Endothelial cell of umbilical vein (primary cell): Measurements from ENCODE around the gene RASSF5. TPM values are rescaled to one million over a fixed set of nuclear protein-coding genes. Genes with fewer than 3 reads are reported as not detected.
"Not testable (repeated sequence)": the region's sequence is repeated elsewhere in the genome, so short reads cannot be mapped to it uniquely, and the experiment has no call there.

Experiments
- BruUV-seq: library from RNA; stranded (reverse); fragments of 400-500 nt; replicated peaks from 2 replicates; lab custom pipeline; 2021; lab: Mats Ljungman, UMichigan
- CTCF ChIA-PET: fragments of 300-600, 350-600 bp; sonication (Branson Sonifier 250); formaldehyde crosslinking; loops from one replicate; lab custom pipeline; 2021; ENCODE audit warnings: antibody characterized with exemption, inconsistent platforms; lab: Charles Lee
- POLR2A ChIA-PET: fragments of 300-600, 350-600 bp; sonication (Branson Sonifier 250); formaldehyde crosslinking; loops from one replicate; lab custom pipeline; 2021; ENCODE audit warnings: antibody characterized with exemption, inconsistent platforms; lab: Charles Lee
- DNase-seq: peaks from one replicate; pipeline ENCODE4 v3.0.0-alpha.2; 2011; ENCODE audit warnings: low read depth, low spot score
- FAIRE-seq: peaks from 2 replicates; lab custom pipeline; 2011; peaks lifted over from hg19 to GRCh38; lab: Jason Lieb, UNC
- H2AFZ ChIP-seq: 2 replicates; pipeline ENCODE4 v1.6.0; 2012; ENCODE audit warnings: low read depth, low read length, control low read depth, inconsistent platforms
- H3K27ac ChIP-seq: 2 replicates; pipeline ENCODE4 v1.5.1; 2011; ENCODE audit warnings: low read depth, mild to moderate bottlenecking, control low read depth, low read length, moderate library complexity; ENCODE audit not compliant: insufficient read depth
- H3K27me3 ChIP-seq, 2 experiments: 2 replicates each; pipeline versions ENCODE4 v1.6.0 to v1.6.1; 2011; ENCODE audit warnings: low read length in 2 of 2, mixed read lengths in 1 of 2; ENCODE audit not compliant: control insufficient read depth in 2 of 2, insufficient read depth in 2 of 2
- H3K36me3 ChIP-seq, 2 experiments: 2 replicates in 1 of 2; 3 replicates in 1 of 2; pipeline ENCODE4 v1.5.1; 2011; ENCODE audit warnings: low read length in 2 of 2, mild to moderate bottlenecking in 1 of 2, moderate library complexity in 1 of 2; ENCODE audit not compliant: control insufficient read depth in 2 of 2, insufficient read depth in 2 of 2; ENCODE audit errors: extremely low read depth in 1 of 2
- H3K4me1 ChIP-seq: 3 replicates; pipeline ENCODE4 v1.5.1; 2011; ENCODE audit warnings: mild to moderate bottlenecking, low read length; ENCODE audit not compliant: control insufficient read depth, insufficient read depth; ENCODE audit errors: extremely low read depth
- H3K4me2 ChIP-seq: 2 replicates; pipeline ENCODE4 v1.6.1; 2011; ENCODE audit warnings: low read length, control low read depth, mixed read lengths; ENCODE audit not compliant: insufficient read depth
- H3K4me3 ChIP-seq, 3 experiments: fragments of 200-600 bp in 1 of 3; sonication (generic), shearing (Covaris generic) in 1 of 3; replicated peaks in 1 of 3; 2 replicates each; pipeline ENCODE4 v1.5.1; 2011 to 2016; ENCODE audit warnings: control low read depth in 3 of 3, low read length in 3 of 3, mild to moderate bottlenecking in 2 of 3, inconsistent platforms in 1 of 3, low read depth in 1 of 3, moderate library complexity in 1 of 3; ENCODE audit not compliant: insufficient read depth in 1 of 3
- H3K79me2 ChIP-seq: 2 replicates; pipeline ENCODE4 v1.6.0; 2012; ENCODE audit warnings: low read length, inconsistent platforms; ENCODE audit not compliant: control insufficient read depth, insufficient read depth
- H3K9ac ChIP-seq: replicated peaks from 2 replicates; pipeline ENCODE3; 2011; ENCODE audit warnings: low read length, control low read depth; ENCODE audit not compliant: insufficient read depth; ENCODE audit errors: extremely low read depth
- H3K9me1 ChIP-seq: replicated peaks from 3 replicates; pipeline ENCODE4 v1.6.0; 2011; ENCODE audit warnings: mild to moderate bottlenecking, low read length; ENCODE audit not compliant: control insufficient read depth, insufficient read depth; ENCODE audit errors: extremely low read depth
- H3K9me3 ChIP-seq: replicated peaks from 2 replicates; pipeline ENCODE4 v1.5.1; 2012; ENCODE audit warnings: low read length, inconsistent platforms; ENCODE audit not compliant: control insufficient read depth, insufficient read depth
- H4K20me1 ChIP-seq: replicated peaks from 2 replicates; pipeline ENCODE3; 2011; ENCODE audit warnings: mild to moderate bottlenecking, low read length; ENCODE audit not compliant: control insufficient read depth, insufficient read depth; ENCODE audit errors: extremely low read depth
- EZH2 ChIP-seq: IDR thresholded peaks from 2 replicates; pipeline ENCODE4 v1.6.1; 2012; ENCODE audit warnings: borderline replicate concordance, low read depth, mild to moderate bottlenecking, moderate library complexity, low read length, inconsistent platforms; ENCODE audit not compliant: severe bottlenecking
- FOS ChIP-seq: IDR thresholded peaks from 2 replicates; pipeline ENCODE4 v1.6.1; 2011; ENCODE audit warnings: mild to moderate bottlenecking, low read length, moderate library complexity, borderline replicate concordance; ENCODE audit not compliant: insufficient read depth
- GATA2 ChIP-seq: IDR thresholded peaks from 2 replicates; pipeline ENCODE4 v1.7.0; 2011; ENCODE audit warnings: low read depth, mild to moderate bottlenecking, moderate library complexity, mixed read lengths, low read length; ENCODE audit not compliant: insufficient read length, insufficient read depth
- JUN ChIP-seq: IDR thresholded peaks from 2 replicates; pipeline ENCODE4 v1.6.1; 2011; ENCODE audit warnings: borderline replicate concordance, low read depth; ENCODE audit not compliant: insufficient read length, insufficient read depth
- MYC ChIP-seq: IDR thresholded peaks from one replicate; pipeline ENCODE4 v1.6.1; 2011; ENCODE audit warnings: mild to moderate bottlenecking, low read depth, low read length
- POLR2A ChIP-seq: IDR thresholded peaks from 2 replicates; pipeline ENCODE4 v1.6.1; 2012; ENCODE audit warnings: low read depth, mild to moderate bottlenecking, control low read depth, low read length
- POLR2AphosphoS5 ChIP-seq: IDR thresholded peaks from 2 replicates; pipeline ENCODE4 v1.6.1; 2012; ENCODE audit warnings: low read depth, mild to moderate bottlenecking, control low read depth, low read length, moderate library complexity; ENCODE audit not compliant: insufficient read depth
- dilution Hi-C: fragments of 300-500 bp; cut with MboI; formaldehyde crosslinking; loops from one replicate; pipeline ENCODE4 v1.15.0; 2019; ENCODE audit warnings: low sequenced_read_pairs; ENCODE audit not compliant: extremely low pct_ligation_motif_present
- intact Hi-C: fragments of 100-400 bp; cut with micrococcal nuclease; formaldehyde crosslinking; loops from one replicate; pipeline ENCODE4 v1.10.0; 2022
- polyA plus RNA-seq, 4 experiments: library from polyadenylated mRNA; depleted of rRNA in 3 of 4; stranded (reverse) in 3 of 4; unstranded in 1 of 4; fragments of >200 nt; gene quantifications; 2 replicates each; pipeline versions ENCODE4 v1.2.1 to v1.2.3, GENCODE V29; 2011 to 2012; ENCODE audit warnings: missing spikeins in 1 of 4
- total RNA-seq: library from RNA; stranded (reverse); gene quantifications from 2 replicates; pipeline ENCODE4 v1.2.3, GENCODE V29; 2021
- TF ChIP-seq, protein P1 (sequence below): IDR thresholded peaks from 2 replicates; pipeline ENCODE4 v1.6.1; 2011; ENCODE audit not compliant: insufficient read depth, insufficient read length
- TF ChIP-seq, protein P2 (sequence below), 2 donors: IDR thresholded peaks; 1 replicate in 1 of 2; 2 replicates in 1 of 2; pipeline ENCODE4 v1.5.1; 2011; ENCODE audit warnings: low read length in 2 of 2, mild to moderate bottlenecking in 2 of 2, moderate library complexity in 2 of 2, control low read depth in 1 of 2, inconsistent platforms in 1 of 2, low read depth in 1 of 2; ENCODE audit not compliant: insufficient read depth in 1 of 2; ENCODE audit errors: extremely low read depth in 1 of 2

RASSF5 gene
- total and polyA plus RNA-seq, 2 donors (not counting 3 experiments of a cell fraction or from before 2014, with no cell fraction given) = 0.23 to 0.60 TPM

DNA sequence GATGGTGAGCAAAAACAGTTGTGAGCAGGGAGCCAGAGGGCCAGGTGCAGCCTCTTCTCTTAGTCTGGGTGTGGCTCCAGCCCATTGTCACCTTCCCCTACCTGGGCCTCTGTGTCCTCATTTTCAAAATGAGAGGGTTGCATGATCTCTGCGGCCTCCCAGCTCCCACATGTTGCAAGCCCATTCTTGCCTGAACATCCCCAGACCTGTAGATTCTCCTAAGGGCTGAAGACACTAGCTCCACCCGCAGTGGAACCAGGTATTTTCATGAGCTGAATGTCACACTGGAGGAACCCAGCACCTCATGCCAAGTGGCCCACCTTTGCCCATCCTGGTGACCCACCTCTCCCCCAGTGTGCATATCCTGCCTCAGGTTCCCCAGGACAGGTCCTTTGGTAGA lies 24.7 kb upstream of the RASSF5 start:
- no peak for FAIRE-seq

DNA sequence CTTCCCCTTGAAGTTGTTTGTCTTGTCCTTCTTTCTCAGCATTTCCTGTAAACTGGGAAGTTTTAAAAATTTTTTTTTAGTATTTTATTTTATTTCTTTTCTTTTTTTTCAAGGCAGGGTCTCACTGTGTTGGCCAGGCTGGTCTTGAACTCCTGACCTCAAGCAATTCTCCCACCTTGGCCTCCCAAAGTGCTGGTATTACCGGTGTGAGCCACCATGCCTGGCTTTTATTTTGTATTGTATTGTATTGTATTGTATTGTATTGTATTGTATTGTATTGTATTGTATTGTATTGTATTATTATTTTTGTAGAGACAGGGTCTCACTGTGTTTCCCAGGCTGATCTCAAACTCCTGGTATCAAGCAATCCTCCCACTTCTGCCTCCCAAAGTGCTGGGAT lies 23.5 kb upstream of the RASSF5 start:
- POLR2A ChIA-PET, intact Hi-C loops, FAIRE-seq, H3K79me2 ChIP-seq, H3K4me3 ChIP-seq, H3K4me2 ChIP-seq, H2AFZ ChIP-seq, dilution Hi-C loops, H3K9me3 ChIP-seq, H3K27me3 ChIP-seq, H4K20me1 ChIP-seq, BruUV-seq, H3K9me1 ChIP-seq, H3K9ac ChIP-seq, H3K27ac ChIP-seq, H3K4me1 ChIP-seq, DNase-seq: not testable (repeated sequence)
- peaks cover 0 to 23% of the 10 kb centered on the region in 2 experiments for H3K36me3 ChIP-seq
- CTCF ChIA-PET = interaction anchor here (1.1 to 2.8 kb wide), 2 partner anchors 102 to 180 kb away, joined by 3 to 12 read pairs; no protein-coding TSS in a partner anchor

More for the DNA sequence above, 24.7 kb upstream of the RASSF5 start:
- intact Hi-C loops = no loop called here
- dilution Hi-C loops = no loop called here
- Histone ChIP-seq H3K9me1 (no peaks in the 10 kb centered on the region), H3K9ac (no peak overlapping the region), H3K36me3 (peaks cover 0 to 29% of the 10 kb centered on the region in 2 experiments), H3K9me3 (no peaks in the 10 kb centered on the region), H3K4me3 (no peak overlapping the region), H3K27me3 (no peaks in the 10 kb centered on the region), H3K4me2 (no peak overlapping the region), H3K27ac (no peak overlapping the region), H2AFZ (no peak overlapping the region), H4K20me1 (no peaks in the 10 kb centered on the region), H3K79me2 (no peaks in the 10 kb centered on the region), H3K4me1 (peaks cover 8% of the 10 kb centered on the region)
- no TSS peak for BruUV-seq
- no peak for DNase-seq
- ChIA-PET POLR2A (no interaction called here), CTCF (interaction anchor here (1.1 to 2.8 kb wide), 2 partner anchors 104 to 181 kb away, joined by 3 to 12 read pairs; no protein-coding TSS in a partner anchor)
- TF ChIP-seq JUN (no peak), POLR2A (no peak), EZH2 (no peak), POLR2AphosphoS5 (no peak), GATA2 (no peak), MYC (no peak), FOS (no peak)
- TF ChIP-seq, protein P1, sequence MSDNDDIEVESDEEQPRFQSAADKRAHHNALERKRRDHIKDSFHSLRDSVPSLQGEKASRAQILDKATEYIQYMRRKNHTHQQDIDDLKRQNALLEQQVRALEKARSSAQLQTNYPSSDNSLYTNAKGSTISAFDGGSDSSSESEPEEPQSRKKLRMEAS = no peak
- TF ChIP-seq, protein P2, sequence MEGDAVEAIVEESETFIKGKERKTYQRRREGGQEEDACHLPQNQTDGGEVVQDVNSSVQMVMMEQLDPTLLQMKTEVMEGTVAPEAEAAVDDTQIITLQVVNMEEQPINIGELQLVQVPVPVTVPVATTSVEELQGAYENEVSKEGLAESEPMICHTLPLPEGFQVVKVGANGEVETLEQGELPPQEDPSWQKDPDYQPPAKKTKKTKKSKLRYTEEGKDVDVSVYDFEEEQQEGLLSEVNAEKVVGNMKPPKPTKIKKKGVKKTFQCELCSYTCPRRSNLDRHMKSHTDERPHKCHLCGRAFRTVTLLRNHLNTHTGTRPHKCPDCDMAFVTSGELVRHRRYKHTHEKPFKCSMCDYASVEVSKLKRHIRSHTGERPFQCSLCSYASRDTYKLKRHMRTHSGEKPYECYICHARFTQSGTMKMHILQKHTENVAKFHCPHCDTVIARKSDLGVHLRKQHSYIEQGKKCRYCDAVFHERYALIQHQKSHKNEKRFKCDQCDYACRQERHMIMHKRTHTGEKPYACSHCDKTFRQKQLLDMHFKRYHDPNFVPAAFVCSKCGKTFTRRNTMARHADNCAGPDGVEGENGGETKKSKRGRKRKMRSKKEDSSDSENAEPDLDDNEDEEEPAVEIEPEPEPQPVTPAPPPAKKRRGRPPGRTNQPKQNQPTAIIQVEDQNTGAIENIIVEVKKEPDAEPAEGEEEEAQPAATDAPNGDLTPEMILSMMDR (IDR thresholded peaks at IDR 0.05; ENCODE audit: extremely low read depth in 1 of 2, insufficient read depth in 1 of 2, low read depth in 1 of 2, low read length in 2 of 2) = no peak
